Adipocyte (in vitro differentiated cells): ENCODE data around the gene RNU6-9.
"Not testable (repeated sequence)": the region's sequence is repeated elsewhere in the genome, so short reads cannot be mapped to it uniquely, and the experiment has no call there.

Experiments used
- DNase-seq: peaks from one replicate; pipeline ENCODE4 v3.0.0-alpha.2; 2015; ENCODE audit warnings: low read depth
- H3K27me3 ChIP-seq: replicated peaks from 2 replicates; pipeline ENCODE4 v1.7.0; 2013; ENCODE audit warnings: mild to moderate bottlenecking, low read length, moderate library complexity; ENCODE audit not compliant: control insufficient read depth, insufficient read depth
- H3K36me3 ChIP-seq: 2 replicates; pipeline ENCODE4 v1.7.0; 2013; ENCODE audit warnings: low read length, mild to moderate bottlenecking, moderate library complexity; ENCODE audit not compliant: control insufficient read depth, insufficient read depth, severe bottlenecking
- H3K4me1 ChIP-seq: 2 replicates; pipeline ENCODE4 v1.7.0; 2013; ENCODE audit warnings: mild to moderate bottlenecking, low read length, moderate library complexity; ENCODE audit not compliant: control insufficient read depth, insufficient read depth
- H3K4me3 ChIP-seq: 2 replicates; pipeline ENCODE4 v1.7.0; 2013; ENCODE audit warnings: mild to moderate bottlenecking, low read length, moderate library complexity
- H3K9ac ChIP-seq: 2 replicates; pipeline ENCODE4 v1.7.0; 2013; ENCODE audit warnings: mild to moderate bottlenecking, low read length, moderate library complexity
- H3K9me3 ChIP-seq: 2 replicates; pipeline ENCODE4 v1.7.0; 2013; ENCODE audit warnings: mild to moderate bottlenecking, low read length, moderate library complexity; ENCODE audit not compliant: control insufficient read depth

Gene RNU6-9

GRCh38 chr19:892894-893689, at the start of gene RNU6-9, which contains the start of gene MED16:
RNU6-9 (plus strand) TSS chr19:893484.
MED16 (minus strand) TSS chr19:893187; CDS start chr19:891131, 2,056 bp downstream.
- peaks cover 13% of the 10 kb centered on the region for H3K36me3 ChIP-seq
- no peaks in the 10 kb centered on the region for H3K9me3 ChIP-seq
- H3K4me3 ChIP-seq = peak within 1 kb of the TSS; percentile 89
- H3K4me1 ChIP-seq = no peaks in the 10 kb centered on the region
- H3K9ac ChIP-seq = peak within 1 kb of the TSS; percentile 87
- H3K27me3 ChIP-seq = no peaks in the 10 kb centered on the region
- peak; percentile 98 for DNase-seq

DNA sequence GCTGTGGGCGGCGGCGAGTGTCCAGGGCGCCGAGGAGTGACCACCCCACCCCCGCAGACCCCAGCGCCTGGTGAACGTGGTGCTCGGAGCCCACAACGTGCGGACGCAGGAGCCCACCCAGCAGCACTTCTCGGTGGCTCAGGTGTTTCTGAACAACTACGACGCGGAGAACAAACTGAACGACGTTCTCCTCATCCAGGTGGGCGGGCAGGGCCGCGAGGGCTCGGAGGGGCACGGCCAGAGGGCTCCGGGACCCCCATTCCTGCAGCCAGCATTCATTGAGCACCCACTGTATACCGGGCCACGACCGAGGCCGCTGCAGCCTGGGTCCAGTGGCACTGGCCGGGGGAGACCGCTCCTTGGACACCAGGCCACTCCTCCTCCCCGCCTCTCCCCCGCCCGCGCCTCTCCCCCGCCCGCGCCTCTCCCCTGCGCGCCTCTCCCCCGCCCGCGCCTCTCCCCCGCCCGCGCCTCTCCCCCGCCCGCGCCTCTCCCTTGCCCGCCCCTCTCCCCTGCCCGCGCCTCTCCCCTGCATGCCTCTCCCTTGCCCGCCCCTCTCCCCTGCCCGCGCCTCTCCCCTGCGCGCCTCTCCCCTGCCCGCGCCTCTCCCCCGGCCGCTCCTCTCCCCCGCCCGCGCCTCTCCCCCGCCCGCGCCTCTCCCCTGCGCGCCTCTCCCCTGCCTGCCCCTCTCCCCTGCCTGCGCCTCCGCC, 49.3 kb upstream of the RNU6-9 start:
- peaks cover 4% of the 10 kb centered on the region for H3K27me3 ChIP-seq
- no peaks in the 10 kb centered on the region for H3K9me3 ChIP-seq
- no peak overlapping the region for H3K9ac ChIP-seq
- no peak overlapping the region for H3K4me3 ChIP-seq
- no peaks in the 10 kb centered on the region for H3K36me3 ChIP-seq
- DNase-seq = no peak
- peaks cover 3% of the 10 kb centered on the region for H3K4me1 ChIP-seq

GRCh38 chr19:844546-844971, 48.7 kb upstream of the RNU6-9 start:
- Histone ChIP-seq H3K36me3 (no peaks in the 10 kb centered on the region), H3K9me3 (no peaks in the 10 kb centered on the region), H3K9ac (no peak overlapping the region), H3K27me3 (peaks cover 3% of the 10 kb centered on the region), H3K4me3 (no peak overlapping the region), H3K4me1 (peaks cover 4% of the 10 kb centered on the region)
- DNase-seq = no peak

DNA sequence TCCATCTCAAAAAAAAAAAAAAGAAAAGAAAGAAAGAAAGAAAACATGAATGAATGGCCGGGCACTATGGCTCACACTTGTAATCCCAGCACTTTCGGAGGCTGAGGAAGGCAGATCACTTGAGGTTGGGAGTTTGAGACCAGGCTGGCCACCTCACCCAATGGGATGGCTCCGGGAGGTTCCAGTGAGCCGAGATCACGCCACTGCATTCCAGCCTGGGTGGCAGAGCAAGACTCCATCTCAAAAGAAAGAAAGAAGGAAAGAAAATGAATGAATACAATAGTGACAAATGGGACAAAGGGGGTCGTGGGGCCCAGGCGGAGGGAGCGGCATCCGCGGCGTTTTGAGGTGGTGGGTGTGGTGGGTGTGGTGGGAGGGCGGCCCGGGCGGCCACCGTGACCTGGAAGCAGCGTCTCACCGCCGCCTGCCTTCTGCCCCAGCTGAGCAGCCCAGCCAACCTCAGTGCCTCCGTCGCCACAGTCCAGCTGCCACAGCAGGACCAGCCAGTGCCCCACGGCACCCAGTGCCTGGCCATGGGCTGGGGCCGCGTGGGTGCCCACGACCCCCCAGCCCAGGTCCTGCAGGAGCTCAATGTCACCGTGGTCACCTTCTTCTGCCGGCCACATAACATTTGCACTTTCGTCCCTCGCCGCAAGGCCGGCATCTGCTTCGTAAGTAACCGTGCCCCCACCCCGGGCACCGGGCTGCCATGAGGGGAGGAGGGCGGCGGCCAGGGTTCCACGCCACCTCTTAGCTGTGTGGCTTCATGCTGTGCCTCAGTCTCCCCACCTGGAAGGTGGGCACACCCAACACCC, 47.4 kb upstream of the RNU6-9 start:
- Histone ChIP-seq H3K4me3 (no peak overlapping the region), H3K27me3 (peaks cover 3% of the 10 kb centered on the region)
- DNase-seq = no peak

GRCh38 chr19:848386-848921, 44.8 kb upstream of the RNU6-9 start:
- no peaks in the 10 kb centered on the region for H3K9me3 ChIP-seq
- DNase-seq = no peak
- peaks cover 13% of the 10 kb centered on the region for H3K4me1 ChIP-seq
- H3K4me3 ChIP-seq = no peak overlapping the region
- no peaks in the 10 kb centered on the region for H3K36me3 ChIP-seq
- H3K9ac ChIP-seq = no peak overlapping the region
- H3K27me3 ChIP-seq = peaks cover 3% of the 10 kb centered on the region

More for the DNA sequence above, 47.4 kb upstream of the RNU6-9 start:
- Histone ChIP-seq H3K4me1 (peaks cover 7% of the 10 kb centered on the region), H3K9me3 (no peaks in the 10 kb centered on the region), H3K36me3 (no peaks in the 10 kb centered on the region), H3K9ac (no peak overlapping the region)

DNA sequence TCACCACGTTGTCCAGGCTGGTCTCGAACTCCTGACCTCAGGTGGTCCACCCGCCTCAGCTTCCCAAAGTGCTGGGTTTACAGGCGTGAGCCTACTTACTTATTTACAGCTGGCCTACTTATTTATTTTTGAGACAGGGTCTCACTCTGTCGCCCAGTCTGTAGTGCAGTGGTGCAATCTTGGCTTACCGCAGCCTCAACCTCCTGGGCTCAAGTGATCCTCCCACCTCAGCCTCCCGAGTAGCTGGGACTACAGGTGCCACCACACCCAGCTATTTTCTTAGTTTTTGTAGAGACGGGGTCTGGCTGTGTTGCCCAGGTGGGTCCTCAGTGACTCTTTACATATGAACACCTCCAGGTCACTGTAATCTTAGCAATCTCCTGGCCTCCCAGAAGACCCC, 44.1 kb upstream of the RNU6-9 start:
- not testable (repeated sequence) for H3K36me3 ChIP-seq, H3K9me3 ChIP-seq, H3K4me3 ChIP-seq, DNase-seq, H3K9ac ChIP-seq, H3K27me3 ChIP-seq
- H3K4me1 ChIP-seq = peaks cover 13% of the 10 kb centered on the region

DNA sequence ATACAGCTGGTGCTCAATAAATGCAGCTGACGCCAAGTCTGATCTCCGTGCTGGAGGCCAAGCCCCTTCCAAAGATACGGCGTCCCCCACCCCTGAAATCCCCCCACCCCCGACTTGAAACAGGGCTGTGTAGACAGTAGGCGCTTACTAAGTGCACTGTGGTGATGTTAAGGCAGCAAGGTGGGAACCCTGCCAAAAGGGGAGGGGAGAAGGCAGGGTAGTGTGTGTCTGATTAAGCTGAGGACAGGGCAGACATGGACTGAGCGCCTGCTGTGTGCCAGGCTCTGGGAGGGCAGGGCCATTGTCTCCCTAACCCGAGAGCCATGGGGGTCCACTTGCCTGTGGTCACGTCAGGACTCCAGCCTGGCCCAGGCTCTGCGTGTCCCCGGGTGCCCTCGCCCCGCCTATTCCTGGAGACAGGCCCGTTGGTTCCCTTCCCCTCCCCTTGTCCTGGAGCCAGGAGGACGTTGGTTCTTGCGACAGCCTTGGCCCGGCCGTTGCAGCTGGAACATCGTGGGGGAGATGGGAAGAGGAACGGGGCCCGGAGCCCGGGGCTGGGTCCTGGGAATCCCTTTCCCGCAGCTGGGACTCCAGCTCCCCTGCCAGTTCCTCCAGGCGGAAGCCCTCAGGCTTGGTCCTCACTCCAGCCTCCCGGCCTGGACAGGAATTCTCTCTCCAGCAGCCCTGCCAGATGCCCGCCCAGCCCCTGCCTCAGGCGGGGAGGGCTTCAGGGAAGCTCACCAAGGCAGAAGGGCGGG, 42.9 kb upstream of the RNU6-9 start:
- H3K36me3 ChIP-seq = no peaks in the 10 kb centered on the region
- peak; percentile 98 for DNase-seq

DNA sequence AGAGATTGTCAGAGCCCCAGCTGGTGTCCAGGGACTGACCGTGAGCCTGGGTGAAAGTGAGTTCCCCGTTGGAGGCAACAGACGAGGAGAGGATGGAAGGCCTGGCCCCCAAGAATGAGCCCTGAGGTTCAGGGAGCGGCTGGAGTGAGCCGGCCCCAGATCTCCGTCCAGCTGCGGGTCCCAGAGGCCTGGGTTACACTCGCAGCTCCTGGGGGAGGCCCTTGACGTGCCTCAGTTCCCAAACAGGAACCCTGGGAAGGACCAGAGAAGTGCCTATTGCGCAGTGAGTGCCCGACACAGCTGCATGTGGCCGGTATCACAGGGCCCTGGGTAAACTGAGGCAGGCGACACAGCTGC, 42.3 kb upstream of the RNU6-9 start:
- DNase-seq = no peak
- peaks cover 3% of the 10 kb centered on the region for H3K27me3 ChIP-seq
- peaks cover 13% of the 10 kb centered on the region for H3K4me1 ChIP-seq
- H3K4me3 ChIP-seq = peak overlapping the region; percentile 72
- no peaks in the 10 kb centered on the region for H3K36me3 ChIP-seq
- peak overlapping the region; percentile 89 for H3K9ac ChIP-seq
- H3K9me3 ChIP-seq = no peaks in the 10 kb centered on the region

More for the DNA sequence above, 42.9 kb upstream of the RNU6-9 start:
- H3K9ac ChIP-seq = peak overlapping the region; percentile 89
- peaks cover 3% of the 10 kb centered on the region for H3K27me3 ChIP-seq
- no peaks in the 10 kb centered on the region for H3K9me3 ChIP-seq
- peak overlapping the region; percentile 72 for H3K4me3 ChIP-seq
- peaks cover 13% of the 10 kb centered on the region for H3K4me1 ChIP-seq

- Histone ChIP-seq H3K4me1 (peaks cover 13% of the 10 kb centered on the region), H3K9me3 (no peaks in the 10 kb centered on the region), H3K9ac (peak within 1 kb of the TSS; percentile 89), H3K36me3 (no peaks in the 10 kb centered on the region), H3K27me3 (no peaks in the 10 kb centered on the region), H3K4me3 (peak within 1 kb of the TSS; percentile 72)
- DNase-seq = no peak
These were observed 40.9 kb upstream of the RNU6-9 start, which contains the start of gene ELANE for GRCh38 chr19:852136-853013. ELANE (plus strand) TSS chr19:852303; CDS start chr19:852329, 26 bp downstream.
